Liver (tissue), 3 donors: ENCODE results near the gene C19orf53.

ENCODE experiments used
- ATF3 ChIP-seq: IDR thresholded peaks from 2 replicates; pipeline ENCODE4 v1.6.1; 2016; ENCODE audit warnings: antibody characterized with exemption
- CTCF ChIP-seq: fragments of 150-350 bp; IDR thresholded peaks from 2 replicates; pipeline ENCODE4 v1.5.1; 2017; ENCODE audit warnings: improper control_type of control experiment, low read depth, low read length; ENCODE audit not compliant: missing input control
- EGR1 ChIP-seq, 2 donors: IDR thresholded peaks; 2 replicates each; pipeline ENCODE4 v1.6.1; 2016 to 2018; ENCODE audit warnings: antibody characterized with exemption in 2 of 2, low read depth in 2 of 2
- JUND ChIP-seq, 2 donors: IDR thresholded peaks; 2 replicates each; pipeline ENCODE4 v1.6.1; 2016; ENCODE audit warnings: antibody characterized with exemption in 2 of 2
- MAX ChIP-seq: IDR thresholded peaks from 2 replicates; pipeline ENCODE4 v1.6.1; 2016; ENCODE audit warnings: antibody characterized with exemption
- RAD21 ChIP-seq, 2 donors: IDR thresholded peaks; 2 replicates each; pipeline ENCODE4 v1.6.1; 2016; ENCODE audit warnings: antibody characterized with exemption in 2 of 2, mild to moderate bottlenecking in 2 of 2
- REST ChIP-seq: IDR thresholded peaks from 2 replicates; pipeline ENCODE4 v1.6.1; 2016; ENCODE audit warnings: antibody characterized with exemption, mild to moderate bottlenecking
- RXRA ChIP-seq, 2 donors: IDR thresholded peaks; 2 replicates each; pipeline ENCODE4 v1.6.1; 2017 to 2018; ENCODE audit warnings: antibody characterized with exemption in 2 of 2, mild to moderate bottlenecking in 1 of 2
- TAF1 ChIP-seq: conservative IDR thresholded peaks from 2 replicates; pipeline ENCODE4 v1.6.1; 2016; ENCODE audit warnings: antibody characterized with exemption, mild to moderate bottlenecking
- YY1 ChIP-seq: IDR thresholded peaks from 2 replicates; pipeline ENCODE4 v1.6.1; 2016; ENCODE audit warnings: antibody characterized with exemption, mild to moderate bottlenecking
- donor health status: healthy.
- donor health status: healthy.

GRCh38 chr19:13797870-13798269, 23.6 kb downstream of the C19orf53 start:
- TF ChIP-seq CTCF (no peak), MAX (no peak), REST (no peak), ATF3 (no peak), YY1 (no peak), JUND (IDR thresholded peaks at IDR 0.05) (no peak), EGR1 (IDR thresholded peaks at IDR 0.05; ENCODE audit: low read depth in 2 of 2) (no peak), RXRA (IDR thresholded peaks at IDR 0.05) (no peak), RAD21 (IDR thresholded peaks at IDR 0.05) (no peak), TAF1 (no peak)
